Fibroblast of skin of left biceps (primary cell): ENCODE measurements around the gene GGT5.
A peak's percentile ranks its signal among the peaks of the same experiment; 100 is the strongest.
"Not testable (repeated sequence)": the region's sequence is repeated elsewhere in the genome, so short reads cannot be mapped to it uniquely, and the experiment has no call there.

Experiments
- DNase-seq, 2 experiments: peaks; one replicate each; pipeline ENCODE4 v3.0.0-alpha.2; 2013; ENCODE audit warnings: low read depth in 2 of 2

GGT5 gene

GRCh38 chr22:24263479-24263878 is 18.6 kb upstream of the GGT5 start:
- DNase-seq, result not testable (repeated sequence)

GRCh38 chr22:24262185-24262749 is 17.4 kb upstream of the GGT5 start:
- DNase-seq, result not testable (repeated sequence)

- peak in 1 of 2 experiments; percentile 44 for DNase-seq
Measured at GRCh38 chr22:24259459-24259858, 14.6 kb upstream of the GGT5 start.

GRCh38 chr22:24256736-24257135 is 11.9 kb upstream of the GGT5 start:
- DNase-seq, result not testable (repeated sequence)

- not testable (repeated sequence) for DNase-seq
Measured at GRCh38 chr22:24256136-24256535, 11.3 kb upstream of the GGT5 start.

GRCh38 chr22:24253126-24253525 is 8.2 kb upstream of the GGT5 start:
- DNase-seq, result not testable (repeated sequence)

- not testable (repeated sequence) for DNase-seq
Measured at GRCh38 chr22:24251286-24251685, 6.4 kb upstream of the GGT5 start.

GRCh38 chr22:24249413-24249812 is 4.5 kb upstream of the GGT5 start:
- not testable (repeated sequence) for DNase-seq

GRCh38 chr22:24248611-24249010 is 3.7 kb upstream of the GGT5 start:
- DNase-seq, result not testable (repeated sequence)

- peak; percentile 50 to 52 for DNase-seq
Measured at GRCh38 chr22:24247564-24248344, 2.9 kb upstream of the GGT5 start.

- DNase-seq, result no peak
Measured at GRCh38 chr22:24247011-24247507, 2.2 kb upstream of the GGT5 start.

- DNase-seq, result not testable (repeated sequence)
Measured at GRCh38 chr22:24245584-24246561, 991 bp upstream of the GGT5 start.

GRCh38 chr22:24244144-24244787 is 616 bp downstream of the GGT5 start:
- no peak for DNase-seq

GRCh38 chr22:24243417-24243816 is 1.5 kb downstream of the GGT5 start:
- not testable (repeated sequence) for DNase-seq

GRCh38 chr22:24240985-24241692 is 3.7 kb downstream of the GGT5 start:
- not testable (repeated sequence) for DNase-seq

GRCh38 chr22:24240381-24240780 is 4.5 kb downstream of the GGT5 start:
- DNase-seq, result no peak

GRCh38 chr22:24238101-24238694 is 6.7 kb downstream of the GGT5 start:
- not testable (repeated sequence) for DNase-seq

- peak; percentile 37 to 41 for DNase-seq
Measured at GRCh38 chr22:24236656-24237055, 8.2 kb downstream of the GGT5 start.

- no peak for DNase-seq
Measured at GRCh38 chr22:24235315-24235714, 9.6 kb downstream of the GGT5 start.

GRCh38 chr22:24233816-24234215 is 11.1 kb downstream of the GGT5 start:
- no peak for DNase-seq
